Dermis microvascular lymphatic vessel endothelial cell (primary cell): Measurements from ENCODE around the gene FRMD4B. TPM values are rescaled to one million over a fixed set of nuclear protein-coding genes. Genes with fewer than 3 reads are reported as not detected.
"Not testable (repeated sequence)": the region's sequence is repeated elsewhere in the genome, so short reads cannot be mapped to it uniquely, and the experiment has no call there.

Source experiments
- DNase-seq, 2 donors: peaks; one replicate each; pipeline versions ENCODE4 v3.0.0 to v3.0.0-alpha.2; 2010; ENCODE audit warnings: low read depth in 2 of 2
- total RNA-seq: library from RNA; depleted of rRNA; stranded (reverse); fragments of >200 nt; gene quantifications from 2 replicates; pipeline ENCODE4 v1.2.1, GENCODE V29; 2014

The FRMD4B gene
- total RNA-seq, 1 donor from 2014 or later = 67.8 TPM

DNA sequence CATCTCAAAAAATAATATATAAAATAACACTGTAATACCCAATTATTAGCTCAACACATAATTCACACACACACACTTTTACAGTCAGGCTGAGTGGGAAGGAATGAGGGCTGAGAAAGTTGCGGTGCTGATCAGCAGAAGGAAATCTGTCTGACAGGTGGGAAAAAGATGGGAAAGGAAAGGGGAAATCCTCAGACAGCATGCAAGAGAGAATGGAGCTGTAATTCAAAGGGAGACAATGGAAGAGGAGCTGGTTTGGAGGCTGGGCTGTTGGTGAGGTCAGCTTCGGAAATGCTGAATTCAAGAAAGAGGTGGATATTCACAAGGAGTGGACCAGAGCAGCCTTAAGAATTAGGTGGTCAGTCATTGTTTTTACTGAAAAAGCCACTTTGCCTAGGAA lies 141.8 kb downstream of the FRMD4B start:
- DNase-seq = no peak

DNA sequence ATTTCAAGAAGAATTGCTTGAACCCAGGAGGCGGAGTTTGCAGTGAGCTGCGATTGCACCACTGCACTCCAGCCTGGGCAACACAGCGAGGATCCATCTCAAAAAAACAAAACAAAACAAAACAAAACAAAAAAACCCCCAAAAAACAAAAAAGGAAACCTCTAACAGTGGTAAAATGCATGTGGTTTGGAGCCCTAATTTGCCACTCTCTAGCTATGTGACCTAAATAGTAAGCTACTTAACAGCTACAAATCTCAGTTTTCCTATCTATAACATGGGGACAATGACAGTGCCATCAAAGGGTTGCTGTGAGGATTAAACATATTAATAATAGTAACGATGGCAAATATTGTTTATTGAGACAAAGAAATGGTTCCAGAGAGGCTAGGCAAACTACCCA lies 144.1 kb downstream of the FRMD4B start:
- DNase-seq = no peak

DNA sequence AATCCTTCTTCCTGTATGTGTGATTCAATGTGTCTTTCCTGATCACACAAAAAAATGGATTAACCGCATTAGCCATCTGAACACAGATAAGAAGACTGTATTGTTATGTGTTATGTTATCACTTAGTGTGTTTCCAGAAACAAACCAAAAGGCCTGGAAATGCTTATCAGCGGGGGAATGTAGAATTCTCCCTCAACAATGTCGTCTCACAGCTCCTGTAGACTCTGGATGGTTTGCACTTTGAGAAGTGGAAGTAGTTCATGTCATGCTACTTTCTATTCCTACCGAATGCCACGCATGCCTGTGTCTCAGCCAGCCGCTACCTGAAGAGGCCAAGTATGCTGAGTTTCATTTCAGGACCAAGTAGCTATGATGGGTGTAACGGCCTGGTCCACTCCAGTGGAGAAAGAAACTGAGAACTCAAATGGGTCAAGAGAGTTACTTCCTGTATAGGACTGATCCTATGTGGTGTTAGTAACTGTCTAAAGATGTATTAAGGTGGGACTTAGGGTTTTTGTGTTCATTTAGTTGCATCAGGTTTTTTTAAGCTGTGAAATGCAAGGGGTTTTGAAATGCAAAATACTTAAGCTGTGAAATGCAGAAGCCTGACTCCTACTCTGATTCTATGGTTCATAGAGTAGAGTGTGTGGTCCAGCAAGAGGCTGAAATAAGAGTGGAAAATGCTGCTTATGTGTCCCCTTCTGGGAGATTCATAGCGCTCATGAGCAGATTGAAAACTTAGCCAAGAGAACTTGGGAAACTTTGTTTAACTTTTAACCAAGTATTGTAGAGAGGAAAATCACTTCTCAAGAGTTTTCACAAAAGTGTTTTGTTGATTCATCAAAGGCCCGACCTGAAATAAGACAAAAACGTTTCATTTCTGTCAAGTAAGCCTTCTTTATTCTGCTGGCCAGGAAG lies 145.0 kb downstream of the FRMD4B start:
- DNase-seq = peak in 1 of 2 donors; percentile 69

DNA sequence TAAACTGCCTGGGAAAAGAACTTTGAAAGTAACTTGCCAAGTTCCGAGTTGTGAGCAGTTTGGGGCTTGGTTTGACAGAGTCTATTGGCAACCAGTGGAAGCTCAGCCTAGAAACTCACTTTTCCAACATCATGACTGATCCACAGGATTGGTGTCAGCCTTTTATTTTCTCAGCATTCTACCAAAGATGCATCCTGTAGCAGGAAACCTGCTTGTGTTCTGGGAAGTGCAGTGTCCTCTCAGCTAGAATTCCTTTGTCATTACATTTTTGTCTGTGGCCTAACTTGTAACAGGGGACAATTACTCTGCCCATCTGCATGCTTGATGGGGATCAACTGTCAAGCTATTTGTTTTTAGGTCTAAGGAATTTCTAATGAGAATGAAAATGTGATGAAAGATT lies 146.8 kb downstream of the FRMD4B start:
- peak; percentile 94 to 96 for DNase-seq

DNA sequence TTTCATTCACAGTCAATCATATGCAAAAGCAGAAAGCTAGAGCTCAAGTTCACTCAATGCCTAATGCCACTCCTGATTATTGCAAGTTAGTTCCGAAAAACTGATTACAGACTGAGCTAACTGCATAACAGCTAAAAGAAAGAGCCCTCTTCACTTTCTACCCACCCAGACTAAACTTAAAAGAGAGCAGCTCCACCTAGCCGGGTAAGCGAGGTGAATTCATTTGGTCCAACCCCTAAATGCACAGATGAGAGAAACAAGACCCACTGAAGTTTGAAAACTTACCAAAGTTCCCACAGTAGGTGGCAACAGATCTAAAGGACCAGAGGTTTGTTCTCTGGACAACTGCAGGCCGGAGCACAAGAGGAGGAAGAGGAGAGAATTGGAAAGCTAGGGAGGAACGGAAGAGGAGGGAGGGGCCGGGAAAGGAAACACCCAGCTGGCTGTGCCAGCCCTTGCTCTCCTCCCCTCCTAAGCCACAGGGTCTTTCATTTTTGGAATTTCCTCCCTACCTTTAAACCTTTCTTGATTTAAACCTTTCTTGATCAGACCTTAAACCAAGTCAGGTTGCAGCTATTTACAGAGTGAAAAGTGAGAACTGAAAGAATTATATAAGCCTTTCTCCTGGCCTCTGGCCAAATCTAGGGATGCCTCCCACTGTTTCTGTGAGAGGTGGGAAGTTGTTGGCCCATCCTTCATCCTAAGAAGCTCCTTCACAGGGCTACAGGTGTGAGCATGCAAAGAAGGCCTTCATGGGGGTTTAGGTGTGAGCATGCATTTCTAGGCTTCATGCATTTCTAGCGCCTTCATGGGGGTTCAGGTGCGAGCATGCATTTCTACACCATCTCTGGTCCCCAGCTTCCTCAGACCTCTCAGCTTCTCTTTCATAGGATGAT lies 148.8 kb downstream of the FRMD4B start:
- DNase-seq = peak; percentile 21 to 59

DNA sequence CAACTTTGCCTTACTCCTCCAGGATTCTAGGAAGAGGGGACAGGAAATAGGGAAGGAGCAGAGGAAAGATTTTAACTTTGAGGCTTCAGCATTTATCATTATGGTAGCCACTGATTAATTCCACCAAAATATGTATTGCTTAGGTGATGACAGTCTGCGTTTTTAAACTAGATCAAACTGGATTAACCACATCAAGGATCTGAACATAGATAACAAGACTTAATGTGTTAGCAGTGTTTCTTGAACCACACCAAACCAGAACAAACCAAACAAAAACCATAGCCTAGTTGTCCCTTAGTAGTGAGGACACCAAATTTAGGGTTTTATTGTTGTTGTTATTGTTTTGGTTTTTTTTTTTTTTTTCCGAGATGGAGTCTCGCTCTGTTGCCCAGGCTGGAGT lies 150.0 kb downstream of the FRMD4B start:
- DNase-seq = no peak

DNA sequence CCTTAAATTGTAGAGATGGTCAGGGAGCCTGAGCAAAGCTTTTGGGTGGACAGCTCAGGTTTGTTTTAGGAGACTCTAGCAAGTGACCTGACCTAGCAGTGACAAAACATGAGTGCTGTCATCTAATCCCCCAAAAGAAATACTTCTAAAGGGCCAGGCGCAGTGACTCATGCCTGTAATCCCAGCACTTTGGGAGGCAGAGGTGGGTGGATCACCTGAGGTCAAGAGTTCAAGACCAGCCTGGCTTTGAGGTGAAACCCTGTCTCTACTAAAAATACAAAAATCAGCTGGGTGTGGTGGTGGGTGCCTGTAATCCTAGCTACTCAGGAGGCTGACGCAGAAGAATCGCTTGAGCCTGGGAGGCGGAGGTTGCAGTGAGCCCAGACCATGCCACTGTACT lies 150.7 kb downstream of the FRMD4B start:
- DNase-seq = not testable (repeated sequence)

DNA sequence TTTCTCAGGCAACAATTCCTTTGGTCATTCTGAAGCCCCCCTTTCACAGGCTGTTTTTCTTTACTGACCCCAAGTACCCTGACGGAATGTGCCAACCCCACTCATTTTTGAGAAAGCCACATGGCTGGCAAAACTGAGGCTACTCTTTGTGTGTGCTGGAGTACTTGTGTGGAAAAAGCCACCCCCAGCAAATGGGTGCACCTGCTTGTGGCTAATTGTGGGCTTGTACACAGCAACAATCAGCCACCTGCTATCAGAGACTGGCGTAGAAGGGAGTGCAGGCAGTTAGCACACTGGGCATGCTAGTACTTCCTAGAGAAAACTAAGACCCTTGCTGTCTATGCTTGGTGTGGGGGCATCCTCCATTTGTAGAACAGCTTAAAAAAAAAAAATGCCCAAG lies 153.4 kb downstream of the FRMD4B start:
- no peak for DNase-seq

DNA sequence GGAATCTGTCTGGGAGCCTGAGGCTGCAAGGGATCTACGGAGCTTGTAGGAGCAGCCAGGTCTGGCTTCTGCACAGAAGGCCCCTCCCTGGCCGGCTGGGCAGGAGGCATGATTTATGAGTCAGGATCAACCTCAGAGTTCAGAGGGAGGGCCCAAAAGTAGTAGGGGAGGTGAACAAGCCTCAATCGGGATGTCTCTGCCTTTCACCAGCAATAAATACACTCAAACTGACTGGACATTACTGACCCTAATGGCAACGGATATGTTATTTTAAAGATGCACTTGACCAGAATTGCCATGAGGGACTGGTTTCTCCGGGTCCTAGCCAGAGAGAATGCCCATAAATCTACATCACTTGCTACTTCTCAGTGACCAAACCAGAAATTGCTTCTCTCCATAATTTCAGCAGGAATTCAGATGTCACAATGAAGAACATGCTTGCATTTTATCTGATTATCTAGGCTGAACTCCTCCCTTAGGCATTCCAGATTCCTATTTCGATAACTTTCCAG lies 153.9 kb downstream of the FRMD4B start:
- DNase-seq = no peak

DNA sequence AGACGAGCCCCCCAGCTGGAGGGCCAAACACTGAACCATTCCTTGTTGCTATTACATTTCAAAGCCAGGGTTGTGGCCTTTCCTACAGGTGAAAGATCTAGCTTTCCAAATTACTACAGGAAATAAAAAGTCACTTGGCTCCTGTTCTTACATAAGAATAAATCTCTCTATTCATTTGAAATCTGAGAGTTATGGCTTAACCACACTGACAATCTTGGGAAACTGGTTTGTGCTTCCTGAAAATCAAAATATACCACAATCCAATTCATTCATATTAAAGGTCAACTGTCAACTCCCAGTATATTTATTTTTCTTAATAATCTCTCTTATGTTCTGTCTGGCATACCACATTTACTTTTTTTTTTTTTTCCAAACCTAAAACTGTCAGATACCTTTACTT lies 159.8 kb downstream of the FRMD4B start:
- no peak for DNase-seq

DNA sequence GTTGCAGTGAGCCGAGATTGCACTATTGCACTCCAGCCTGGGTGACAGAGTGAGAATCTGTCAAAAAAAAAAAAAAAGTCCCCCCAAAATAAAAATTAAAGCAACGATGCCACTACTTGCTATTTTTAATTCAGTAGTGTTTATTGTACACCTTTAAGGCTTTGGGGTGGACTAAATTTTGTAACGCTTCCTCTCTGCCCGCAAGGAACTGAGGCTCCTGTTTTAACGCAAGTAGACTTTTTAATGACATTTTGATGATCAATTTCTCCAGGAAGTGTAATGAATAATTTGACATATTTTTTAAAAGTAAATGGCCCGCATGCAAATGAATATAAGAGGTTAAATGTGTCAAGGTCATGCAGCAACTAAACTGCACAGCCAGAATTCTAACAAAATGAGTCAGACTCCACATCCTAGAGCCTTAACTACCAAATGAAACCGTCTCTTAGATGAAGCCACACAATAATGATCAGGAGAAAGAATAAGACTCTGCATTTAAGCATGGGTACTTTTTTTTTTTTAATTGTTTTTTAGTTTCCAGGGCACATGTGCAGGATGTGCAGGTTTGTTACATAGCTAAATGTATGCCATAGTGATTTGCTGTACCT lies 166.7 kb downstream of the FRMD4B start:
- DNase-seq = peak in 1 of 2 donors; percentile 38

DNA sequence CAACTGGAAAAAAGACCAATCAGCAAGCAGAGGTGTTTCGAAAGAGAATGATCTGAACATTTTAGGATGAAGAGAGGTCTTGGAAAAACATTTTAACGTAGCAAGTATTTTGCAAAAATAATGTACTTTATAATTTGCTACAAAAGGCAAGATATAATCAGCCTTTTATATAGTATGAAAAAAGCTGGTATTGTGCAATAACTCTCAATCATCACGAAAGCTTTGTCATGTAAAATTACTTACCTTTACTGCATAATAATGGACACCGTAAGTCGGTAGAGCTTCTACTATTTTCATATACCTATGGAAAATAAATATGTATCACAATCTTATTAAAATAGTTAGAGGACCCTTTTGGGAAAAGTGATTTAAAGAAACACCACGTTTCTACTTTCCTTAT lies 167.8 kb downstream of the FRMD4B start:
- DNase-seq = no peak

DNA sequence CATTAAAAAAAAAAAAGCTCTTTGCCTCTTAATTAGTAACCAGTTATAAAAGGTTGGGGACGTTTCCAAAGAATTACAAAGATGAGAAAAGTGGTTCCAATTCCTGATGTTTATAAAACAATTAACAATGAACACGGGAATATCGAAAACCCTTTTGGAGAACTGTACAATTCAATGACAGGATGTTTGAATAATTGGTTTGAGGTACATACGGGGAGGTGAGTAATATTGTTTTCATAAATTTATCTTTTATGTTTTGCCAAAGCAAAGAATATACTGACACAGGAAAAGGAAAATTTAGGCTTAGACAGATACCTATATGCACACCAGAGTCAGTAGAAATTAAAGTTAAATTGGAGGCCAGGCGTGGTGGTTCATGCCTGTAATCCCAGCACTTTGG lies 168.9 kb downstream of the FRMD4B start:
- peak; percentile 31 to 62 for DNase-seq

DNA sequence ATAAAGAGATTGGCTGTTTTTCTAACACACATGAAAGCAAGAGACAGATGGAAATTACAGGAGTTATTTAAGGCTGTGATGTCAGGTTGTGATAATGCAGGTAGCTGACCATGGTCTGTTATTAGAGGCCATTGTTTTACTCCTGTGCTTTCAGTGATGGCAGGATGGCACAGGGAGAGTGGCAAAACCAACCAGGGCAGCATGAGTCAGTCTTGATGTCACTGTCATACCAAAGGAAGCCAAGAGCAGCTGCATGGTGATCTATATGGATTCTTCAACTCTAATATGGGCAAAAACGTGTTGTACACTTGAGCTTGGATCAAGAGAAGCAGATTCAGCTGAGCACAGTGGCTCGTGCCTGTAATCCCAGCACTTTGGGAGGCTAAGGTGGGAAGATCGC lies 171.6 kb downstream of the FRMD4B start:
- DNase-seq = peak in 1 of 2 donors; percentile 28

DNA sequence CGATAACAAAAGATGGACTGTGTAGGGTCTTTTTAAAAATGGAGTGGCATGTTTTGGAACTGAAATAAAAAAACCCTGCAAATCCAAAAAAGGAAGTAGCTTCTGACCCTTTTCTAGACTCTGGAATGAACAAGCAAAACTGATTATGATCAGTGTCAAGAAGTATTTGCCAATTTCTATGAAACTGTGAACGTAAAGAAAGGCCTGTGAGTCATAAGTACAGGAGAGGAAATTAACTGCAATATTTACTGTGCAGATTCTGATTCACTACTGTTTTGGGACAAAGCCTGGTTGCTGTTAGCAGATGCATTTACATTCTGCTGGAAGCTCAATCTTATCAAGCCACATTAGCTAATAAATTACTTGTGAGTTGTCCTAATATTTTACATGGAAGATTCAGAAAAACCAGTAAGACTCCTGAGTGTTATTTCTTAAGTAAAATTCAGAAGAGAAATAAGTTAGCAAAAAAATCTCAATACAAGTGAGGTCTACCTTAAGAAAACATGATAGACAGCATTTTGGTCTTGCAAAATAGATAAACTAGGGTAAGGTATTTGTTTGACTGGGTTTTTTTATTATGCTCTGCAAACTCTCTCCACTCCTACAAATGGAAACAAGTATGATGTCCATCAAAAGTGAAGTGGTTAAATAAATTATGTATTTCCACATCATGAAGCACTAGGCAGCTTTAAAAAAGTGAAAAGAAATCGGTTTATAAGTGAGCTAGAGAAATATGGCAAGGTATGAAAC lies 173.3 kb downstream of the FRMD4B start:
- DNase-seq = peak; percentile 51 to 93

DNA sequence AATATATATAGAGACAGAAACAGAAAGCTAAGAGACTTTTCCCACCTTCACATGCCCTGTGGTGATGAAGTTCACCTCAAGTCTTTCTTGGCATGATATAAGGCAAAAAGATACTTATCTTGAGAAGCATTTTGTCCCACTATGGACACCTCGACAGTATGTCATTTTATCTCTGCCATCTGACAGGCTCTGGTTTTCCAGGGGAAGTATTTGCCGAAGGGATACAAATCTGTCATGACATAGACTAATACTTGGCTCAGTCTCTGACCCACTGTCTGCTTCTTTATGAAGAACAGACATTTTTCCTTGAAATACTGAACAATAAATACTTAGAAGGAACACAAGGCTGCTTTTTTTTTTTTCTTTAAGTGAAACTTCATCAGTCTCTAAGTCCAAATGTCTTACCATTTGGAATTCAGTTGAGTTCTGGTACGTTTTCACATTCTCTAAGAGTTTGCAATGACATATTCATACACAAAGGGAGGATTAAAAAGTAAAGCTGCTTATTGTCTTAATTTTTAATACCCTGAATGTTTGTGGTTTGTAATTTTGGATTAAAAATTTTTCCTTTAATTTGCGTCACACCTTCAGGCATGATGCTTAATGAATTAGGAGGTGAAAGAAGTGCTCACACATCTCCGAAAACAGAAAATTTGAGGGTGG lies 175.7 kb downstream of the FRMD4B start:
- no peak for DNase-seq

DNA sequence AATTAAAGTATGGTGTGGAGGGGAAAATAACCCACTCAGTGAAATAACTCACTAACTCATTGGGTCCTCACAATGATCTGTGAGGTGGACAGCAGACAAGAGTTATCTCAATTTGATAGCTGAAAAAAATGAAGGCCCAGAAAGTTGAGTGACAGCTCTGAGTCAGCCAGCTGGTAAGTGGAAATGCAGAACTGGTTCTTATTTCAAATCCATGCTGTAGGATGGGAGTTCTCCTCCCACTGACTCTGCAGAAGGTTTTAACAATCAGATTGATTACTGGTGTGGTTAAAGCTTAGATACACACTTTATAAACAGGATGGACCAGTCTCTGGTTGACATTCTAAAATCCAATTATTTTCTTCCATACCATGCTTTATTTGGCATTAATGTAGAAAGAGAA lies 176.5 kb downstream of the FRMD4B start:
- DNase-seq = no peak

DNA sequence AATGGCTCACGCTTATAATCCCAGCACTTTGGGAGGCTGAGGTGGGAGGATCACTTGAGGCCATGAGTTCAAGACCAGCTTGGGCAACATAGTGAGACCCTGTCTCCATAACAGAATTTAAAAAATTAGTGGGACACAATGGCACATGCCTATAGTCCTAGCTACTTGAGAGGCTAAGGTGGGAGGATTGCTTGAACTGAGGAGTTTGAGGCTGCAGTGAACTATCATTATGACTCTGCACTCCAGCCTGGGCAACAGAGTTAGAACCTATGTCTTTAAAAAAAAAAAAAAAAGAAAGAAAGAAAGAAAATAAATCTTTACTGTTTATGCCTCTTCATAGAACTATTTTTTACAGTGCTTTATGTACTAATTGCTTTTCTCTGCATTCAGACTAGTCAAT lies 178.9 kb downstream of the FRMD4B start:
- DNase-seq = no peak

DNA sequence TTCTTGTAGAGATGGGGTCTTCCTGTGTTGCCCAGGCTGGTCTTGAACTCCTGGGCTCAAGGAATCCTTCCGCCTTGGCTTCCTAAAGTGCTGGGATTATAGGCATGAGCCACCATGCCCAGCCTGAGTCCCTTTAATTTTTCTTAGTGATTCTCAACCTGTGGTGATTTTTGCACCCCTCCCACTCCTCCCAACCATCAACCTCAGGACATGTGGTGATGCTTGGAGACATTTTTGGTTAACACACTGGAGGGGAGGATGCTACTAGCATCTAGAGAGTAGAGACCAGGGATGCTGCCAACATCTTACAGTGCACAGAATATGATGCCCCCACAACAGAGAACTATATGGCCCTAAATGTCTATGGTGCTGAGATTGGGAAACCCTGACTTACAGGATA lies 180.5 kb downstream of the FRMD4B start:
- DNase-seq = no peak

DNA sequence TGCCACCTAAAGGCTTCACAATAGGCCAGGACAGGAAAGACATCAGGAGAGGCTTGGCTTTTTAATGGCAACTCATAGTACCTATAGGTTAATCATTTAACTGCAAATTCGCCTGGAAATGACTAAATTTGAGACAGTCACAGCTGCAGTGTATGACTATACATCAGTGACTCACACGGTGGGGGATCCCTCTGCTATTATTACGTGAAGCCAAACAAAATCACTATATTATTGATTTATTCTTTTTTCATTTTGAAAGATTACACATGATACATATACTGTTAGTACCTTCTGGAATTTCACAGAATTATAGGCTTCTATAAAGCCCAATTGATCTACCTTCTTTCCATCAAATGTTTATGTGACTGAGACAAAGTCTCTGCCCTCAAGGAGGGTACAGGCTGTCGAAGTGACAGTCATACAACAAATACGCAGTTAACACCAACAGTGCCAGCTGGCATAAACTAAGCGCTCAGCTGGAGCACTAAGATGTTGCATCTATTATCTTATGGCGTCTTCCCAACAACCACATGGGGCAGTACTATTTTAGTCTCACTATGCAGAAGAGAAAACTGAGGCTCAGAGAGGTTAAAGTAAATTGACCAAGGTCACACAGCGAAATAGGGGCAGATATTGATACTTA lies 181.5 kb downstream of the FRMD4B start:
- DNase-seq = peak in 1 of 2 donors; percentile 78
